HEK293T (cell line): ENCODE data around the gene DGKD.

ENCODE experiments used
- CTCF ChIA-PET: fragments of 350-600 bp; formaldehyde crosslinking; extraction: SDS; loops from one replicate; lab custom pipeline; 2021; ENCODE audit warnings: antibody characterized with exemption, inconsistent platforms; lab: Yijun Ruan, JAX
- POLR2A ChIA-PET: fragments of 350-600 bp; formaldehyde crosslinking; extraction: SDS; loops from one replicate; lab custom pipeline; 2020; ENCODE audit warnings: antibody characterized with exemption, inconsistent platforms; lab: Yijun Ruan, JAX
- DNase-seq: peaks from one replicate; pipeline ENCODE4 v3.0.0; 2012; ENCODE audit warnings: mixed read lengths; ENCODE audit errors: extremely low spot score
- ARNT ChIP-seq: fragments of 450-650 bp; IDR thresholded peaks from 2 replicates; pipeline ENCODE4 v1.6.1; 2017; ENCODE audit warnings: mild to moderate bottlenecking
- BHLHE40 ChIP-seq: fragments of 450-650 bp; IDR thresholded peaks from 2 replicates; pipeline ENCODE4 v1.6.1; 2016; ENCODE audit warnings: mild to moderate bottlenecking, moderate library complexity, borderline replicate concordance
- CTBP1 ChIP-seq: fragments of 450-650 bp; IDR thresholded peaks from 2 replicates; pipeline ENCODE4 v1.6.1; 2016; ENCODE audit warnings: borderline replicate concordance
- ELF4 ChIP-seq: fragments of 450-650 bp; IDR thresholded peaks from 2 replicates; pipeline ENCODE4 v1.6.1; 2017; ENCODE audit warnings: antibody characterized with exemption
- FOXA1 ChIP-seq: fragments of 450-650 bp; IDR thresholded peaks from 2 replicates; pipeline ENCODE4 v1.6.1; 2016; ENCODE audit warnings: mild to moderate bottlenecking
- FOXK2 ChIP-seq: fragments of 450-650 bp; IDR thresholded peaks from 2 replicates; pipeline ENCODE4 v1.6.1; 2016; ENCODE audit warnings: mild to moderate bottlenecking
- FOXM1 ChIP-seq: fragments of 450-650 bp; IDR thresholded peaks from 2 replicates; pipeline ENCODE4 v1.6.1; 2017; ENCODE audit warnings: mild to moderate bottlenecking, borderline replicate concordance
- HDGF ChIP-seq: fragments of 450-650 bp; IDR thresholded peaks from 2 replicates; pipeline ENCODE4 v1.6.1; 2017; ENCODE audit warnings: antibody characterized with exemption, borderline replicate concordance
- L3MBTL2 ChIP-seq: fragments of 450-650 bp; conservative IDR thresholded peaks from 2 replicates; pipeline ENCODE4 v1.6.1; 2016; ENCODE audit warnings: mild to moderate bottlenecking
- LEF1 ChIP-seq: fragments of 450-650 bp; IDR thresholded peaks from 2 replicates; pipeline ENCODE4 v1.6.1; 2017; ENCODE audit warnings: mild to moderate bottlenecking, borderline replicate concordance
- NFRKB ChIP-seq: fragments of 450-650 bp; IDR thresholded peaks from 2 replicates; pipeline ENCODE4 v1.6.1; 2016; ENCODE audit warnings: mild to moderate bottlenecking, moderate library complexity
- SP1 ChIP-seq: fragments of 450-650 bp; IDR thresholded peaks from 2 replicates; pipeline ENCODE4 v1.6.1; 2017
- SUZ12 ChIP-seq: fragments of 450-650 bp; IDR thresholded peaks from 2 replicates; pipeline ENCODE4 v1.6.1; 2016; ENCODE audit warnings: mild to moderate bottlenecking
- TARDBP ChIP-seq: fragments of 450-650 bp; IDR thresholded peaks from 2 replicates; pipeline ENCODE4 v1.6.1; 2016
- ZNF384 ChIP-seq: fragments of 450-650 bp; IDR thresholded peaks from 2 replicates; pipeline ENCODE4 v1.6.1; 2016
- TF ChIP-seq, protein P1 (sequence below): fragments of 450-650 bp; IDR thresholded peaks from 2 replicates; pipeline ENCODE4 v1.6.1; 2016

DGKD gene

DNA sequence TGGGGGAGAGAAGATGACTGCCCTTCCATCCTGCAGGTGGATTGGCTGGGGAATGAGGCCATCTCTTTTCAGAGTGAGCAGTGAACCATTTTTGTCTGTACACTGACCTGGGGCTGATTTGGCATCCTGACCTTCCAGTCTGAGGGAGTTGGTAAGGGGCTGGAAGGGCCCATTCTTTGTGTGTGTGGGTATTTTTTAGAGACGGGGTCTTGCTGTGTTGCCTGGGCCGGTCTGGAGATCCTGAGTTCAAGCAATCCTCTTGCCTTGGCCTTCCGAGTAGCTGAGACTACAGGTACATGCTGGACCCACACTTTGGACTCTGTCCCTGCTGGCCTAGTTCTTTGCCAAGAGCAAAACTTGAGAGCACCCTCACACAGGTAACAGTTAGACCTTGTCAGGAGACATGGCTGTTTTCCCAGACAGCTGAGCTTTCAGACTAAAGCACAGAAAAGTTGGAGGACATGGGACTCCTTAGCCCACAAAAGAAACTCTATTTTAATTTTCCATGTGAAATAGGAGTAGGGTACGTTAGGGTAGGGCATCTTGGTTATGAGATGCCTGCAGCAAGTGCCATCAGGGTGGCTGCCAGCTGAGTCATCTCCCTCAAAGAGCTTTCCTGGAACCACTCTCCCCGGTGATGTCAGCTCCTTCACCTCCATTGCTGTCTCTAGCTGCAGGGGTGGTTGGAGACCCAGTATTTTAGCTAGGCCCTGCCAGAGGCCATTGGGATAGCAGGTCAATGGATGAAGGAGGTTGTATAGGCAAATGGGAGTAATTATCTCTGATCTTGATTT, 60.7 kb downstream of the DGKD start:
- ChIA-PET CTCF (no interaction called here), POLR2A (no interaction called here)

DNA sequence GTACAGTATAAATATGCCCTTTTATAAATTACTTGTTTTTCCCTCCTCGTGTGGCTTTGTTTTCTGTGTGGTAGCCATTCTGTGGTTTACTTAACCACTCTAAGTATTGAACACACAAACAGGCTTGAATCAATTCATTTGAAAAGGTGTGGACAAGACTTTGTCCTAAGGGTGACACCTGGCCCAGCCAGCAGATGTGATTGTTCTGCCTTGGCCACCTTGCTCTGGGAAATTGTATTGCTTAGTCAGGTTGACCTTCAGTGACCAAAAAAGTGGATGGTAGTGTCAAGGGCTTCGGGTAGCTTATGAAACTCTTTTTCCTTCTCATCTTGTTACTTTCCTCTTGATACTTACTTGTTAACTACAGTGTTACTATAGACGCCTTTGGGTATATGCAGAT, 61.9 kb downstream of the DGKD start:
- POLR2A ChIA-PET: no interaction called here

More for the DNA sequence above, 60.7 kb downstream of the DGKD start:
- TF ChIP-seq FOXM1 (no peak), ZNF384 (no peak), CTBP1 (no peak), ELF4 (no peak), LEF1 (no peak), NFRKB (no peak), FOXK2 (no peak), ARNT (no peak), L3MBTL2 (no peak), SUZ12 (no peak), HDGF (no peak), BHLHE40 (no peak), FOXA1 (no peak), SP1 (no peak), TARDBP (no peak)
- TF ChIP-seq, protein P1, sequence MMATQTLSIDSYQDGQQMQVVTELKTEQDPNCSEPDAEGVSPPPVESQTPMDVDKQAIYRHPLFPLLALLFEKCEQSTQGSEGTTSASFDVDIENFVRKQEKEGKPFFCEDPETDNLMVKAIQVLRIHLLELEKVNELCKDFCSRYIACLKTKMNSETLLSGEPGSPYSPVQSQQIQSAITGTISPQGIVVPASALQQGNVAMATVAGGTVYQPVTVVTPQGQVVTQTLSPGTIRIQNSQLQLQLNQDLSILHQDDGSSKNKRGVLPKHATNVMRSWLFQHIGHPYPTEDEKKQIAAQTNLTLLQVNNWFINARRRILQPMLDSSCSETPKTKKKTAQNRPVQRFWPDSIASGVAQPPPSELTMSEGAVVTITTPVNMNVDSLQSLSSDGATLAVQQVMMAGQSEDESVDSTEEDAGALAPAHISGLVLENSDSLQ: no peak
- no peak for DNase-seq

DNA sequence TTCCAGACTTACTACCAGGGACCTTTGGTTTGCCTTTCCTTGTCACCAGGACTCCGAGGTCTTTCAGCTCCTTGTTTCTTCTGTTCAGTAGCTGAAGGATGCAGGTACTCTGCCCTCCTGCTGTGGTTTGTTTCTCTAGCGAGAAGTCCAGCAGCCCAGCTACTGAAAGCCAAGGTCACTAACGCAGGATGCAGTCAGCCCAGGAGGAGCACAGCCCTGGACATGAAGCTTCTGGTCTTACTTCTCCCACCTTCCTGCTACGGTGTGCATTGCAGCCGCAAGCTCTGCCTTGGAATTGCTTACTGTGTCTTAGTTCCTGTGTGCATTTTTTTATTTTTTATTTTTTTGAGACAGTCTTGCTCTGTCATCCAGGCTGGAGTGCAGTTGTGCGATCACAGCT, 62.4 kb downstream of the DGKD start:
- TF ChIP-seq FOXK2: no peak
- no peak for TF ChIP-seq CTBP1
- no peak for TF ChIP-seq ZNF384
- TF ChIP-seq NFRKB: no peak
- TF ChIP-seq FOXA1: no peak
- no peak for TF ChIP-seq ARNT
- TF ChIP-seq HDGF: no peak
- DNase-seq: no peak
- CTCF ChIA-PET: interaction anchor here (0.7 kb wide), 1 partner anchor 319 kb away, joined by 5 read pairs; no protein-coding TSS in a partner anchor
- POLR2A ChIA-PET: no interaction called here

More for the DNA sequence above, 61.9 kb downstream of the DGKD start:
- no peak for DNase-seq
- CTCF ChIA-PET: no interaction called here
- TF ChIP-seq NFRKB (no peak), CTBP1 (no peak), ARNT (no peak), ELF4 (no peak), SUZ12 (no peak), BHLHE40 (no peak), FOXM1 (no peak), TARDBP (no peak), L3MBTL2 (no peak), SP1 (no peak), LEF1 (no peak), FOXA1 (no peak), FOXK2 (no peak), HDGF (no peak), ZNF384 (no peak)
- TF ChIP-seq, protein P1: no peak

DNA sequence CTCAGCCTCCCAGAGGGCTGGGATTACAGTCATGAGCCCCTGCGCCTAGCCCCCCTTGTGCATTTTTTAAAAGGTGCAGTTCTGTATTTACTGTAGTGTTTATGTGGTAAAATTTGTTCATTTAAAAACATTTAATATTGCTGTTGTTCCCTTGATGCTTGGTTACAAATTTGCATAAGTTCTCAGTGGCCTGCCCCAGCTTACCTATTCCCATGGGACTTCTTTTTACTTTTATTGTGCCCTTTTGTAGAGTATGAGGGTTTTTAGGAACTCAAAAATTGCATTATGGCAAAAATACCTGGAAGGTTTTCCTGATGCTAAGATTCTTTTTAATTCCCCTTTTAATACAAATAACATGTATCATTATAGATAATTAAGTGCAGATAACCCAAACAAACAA, 63.0 kb downstream of the DGKD start:
- ChIA-PET CTCF (interaction anchor here (0.7 kb wide), 1 partner anchor 319 kb away, joined by 5 read pairs; no protein-coding TSS in a partner anchor), POLR2A (no interaction called here)
- TF ChIP-seq ELF4: no peak
- no peak for TF ChIP-seq SUZ12
- no peak for TF ChIP-seq SP1
- TF ChIP-seq, protein P1: no peak
- no peak for TF ChIP-seq HDGF
- TF ChIP-seq CTBP1: no peak
- no peak for TF ChIP-seq ZNF384
- no peak for TF ChIP-seq FOXM1
- TF ChIP-seq LEF1: no peak
- TF ChIP-seq BHLHE40: no peak
- TF ChIP-seq NFRKB: no peak
- DNase-seq: no peak

DNA sequence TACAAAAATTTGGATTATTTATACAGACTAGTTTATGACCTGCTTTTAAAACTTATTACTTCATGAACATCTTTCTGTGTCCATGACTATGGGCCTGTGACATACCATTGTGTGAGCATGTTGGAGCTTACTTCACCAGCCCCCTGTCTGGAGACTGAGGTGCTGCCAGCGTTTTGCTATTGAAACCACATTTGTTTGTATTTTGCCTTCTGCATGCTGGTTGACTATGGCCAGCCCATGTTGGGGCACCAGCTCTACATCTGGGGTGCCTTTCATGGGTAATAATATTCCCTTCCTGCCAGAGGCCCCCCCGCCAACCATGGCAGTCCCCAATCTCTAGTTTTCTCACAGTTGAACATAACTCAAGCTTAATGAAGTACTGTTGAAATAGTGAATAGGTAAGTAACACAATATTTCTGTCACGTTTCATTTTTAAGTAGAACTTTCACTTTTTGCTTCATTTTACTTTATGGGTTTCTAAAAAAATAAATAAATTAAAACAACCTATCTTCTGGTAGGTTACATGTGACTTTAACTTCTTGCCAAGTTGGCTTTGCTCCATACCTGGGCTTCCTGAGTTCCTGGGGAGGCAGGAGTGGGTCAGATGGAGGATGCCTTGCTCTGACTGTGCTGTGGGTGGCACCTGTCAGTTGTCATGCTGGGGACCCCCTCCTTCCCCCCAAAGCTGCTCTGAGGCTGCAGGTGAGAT, 63.9 kb downstream of the DGKD start:
- CTCF ChIA-PET: no interaction called here
- TF ChIP-seq FOXK2 (no peak), L3MBTL2 (no peak), NFRKB (no peak), FOXA1 (no peak), ARNT (no peak), ZNF384 (no peak), FOXM1 (no peak), BHLHE40 (no peak), SUZ12 (no peak), LEF1 (no peak), SP1 (no peak), CTBP1 (no peak), HDGF (no peak), ELF4 (no peak), TARDBP (no peak)
- TF ChIP-seq, protein P1: no peak
- no peak for DNase-seq
- POLR2A ChIA-PET: no interaction called here
